Activated CD4-positive, alpha-beta T cell treated with anti-CD3 and anti-CD28 coated beads, Interleukin-2, amount 50 U/mL, for 24 hours (primary cell): ENCODE results near the gene LTF.

ENCODE experiments used
- DNase-seq, 2 donors: peaks; one replicate each; pipeline ENCODE4 v3.0.0-alpha.2; 2020; ENCODE audit warnings: low read depth in 1 of 2, low spot score in 1 of 2

The LTF gene

DNA sequence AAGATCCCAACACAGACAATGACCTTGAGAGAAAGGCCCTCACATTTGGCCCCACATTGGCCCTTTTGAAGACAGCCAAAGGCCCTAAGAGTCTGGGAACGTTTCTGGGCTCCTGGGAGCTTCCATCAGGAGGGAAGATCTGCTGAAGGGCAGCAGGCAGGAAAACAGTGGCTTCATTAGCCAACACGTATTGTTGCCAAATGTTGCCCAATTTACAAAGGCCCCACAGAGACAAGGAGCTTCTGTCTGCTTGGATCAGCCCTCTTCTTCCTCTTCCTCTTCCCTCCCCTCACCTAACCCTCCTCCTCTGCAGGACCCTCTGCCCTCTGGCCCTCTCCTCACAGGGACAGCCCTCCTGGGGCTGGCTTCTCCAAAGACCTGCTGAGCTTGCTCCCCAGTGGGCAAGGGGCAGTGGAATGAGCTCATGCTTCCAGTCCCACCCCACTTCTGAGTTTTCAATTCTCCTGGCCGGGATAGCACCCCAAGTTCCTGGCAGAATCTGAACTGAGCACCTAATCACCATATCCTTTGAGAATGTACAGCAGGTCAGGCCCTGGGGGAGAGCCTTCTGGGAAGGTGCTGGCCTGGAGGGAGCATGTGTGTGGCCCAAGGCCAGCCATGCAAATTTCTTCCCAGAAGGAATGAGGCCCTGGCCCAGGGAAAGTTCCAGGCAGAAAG, 5.1 kb upstream of the LTF start:
- no peak for DNase-seq

DNA sequence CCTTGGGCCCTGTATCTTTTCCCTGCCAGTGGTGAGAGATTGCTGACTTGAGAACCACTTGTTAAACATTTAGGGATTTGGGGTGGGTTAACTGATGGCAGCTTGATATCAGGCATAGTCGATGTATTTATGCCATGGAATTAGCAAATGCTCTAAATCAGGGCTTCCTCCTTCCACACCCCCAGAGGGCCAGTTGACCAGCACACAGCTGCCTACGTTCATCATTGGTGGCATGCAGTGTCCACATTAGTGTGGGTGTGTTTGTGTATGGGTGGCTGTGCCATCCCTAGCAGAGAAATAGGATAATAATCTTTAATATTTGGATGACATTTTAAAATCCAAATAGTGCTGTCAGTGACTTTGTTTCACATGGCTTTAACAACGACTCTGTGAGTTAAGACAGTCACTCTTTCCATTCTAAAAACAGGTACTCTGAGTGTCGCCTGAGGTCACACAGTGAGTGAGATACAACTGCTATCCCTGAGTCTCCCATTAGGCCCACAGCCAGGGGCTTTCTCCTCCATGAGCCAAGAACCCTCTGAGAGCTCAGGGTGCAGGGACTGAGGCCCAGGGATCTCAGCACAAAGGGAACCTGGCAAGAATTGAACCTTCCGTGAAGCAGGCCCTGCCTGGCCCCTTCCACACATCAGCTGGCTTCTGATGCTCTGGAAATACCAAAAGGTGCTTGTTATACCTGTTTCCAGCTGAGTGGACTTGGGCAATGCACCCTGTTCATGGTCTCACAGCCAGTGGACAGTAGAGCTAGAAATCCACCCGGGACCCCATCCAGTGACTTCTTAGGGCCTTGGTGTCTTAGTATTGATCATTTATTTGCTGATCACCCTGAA, 4.3 kb upstream of the LTF start:
- DNase-seq, result no peak

DNA sequence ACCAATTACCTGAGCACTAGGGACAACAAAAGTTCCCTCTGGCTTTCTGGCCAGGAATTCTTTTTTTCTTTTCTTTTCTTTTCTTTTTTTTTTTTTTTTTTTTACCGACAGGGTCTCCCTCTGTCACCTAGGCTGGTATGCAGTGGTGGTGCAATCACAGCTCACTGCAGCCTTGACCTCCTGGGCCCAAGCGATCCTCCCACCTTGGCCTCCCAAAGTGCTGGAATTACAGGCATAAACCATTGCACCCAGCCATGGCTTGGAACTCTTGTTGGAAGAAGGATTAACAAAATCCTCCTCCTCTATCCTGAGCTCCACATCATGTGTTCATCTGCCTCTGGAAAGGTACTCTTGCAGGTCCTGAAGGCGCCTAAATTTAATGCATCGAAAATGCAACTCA, 2.9 kb upstream of the LTF start:
- DNase-seq, result no peak

DNA sequence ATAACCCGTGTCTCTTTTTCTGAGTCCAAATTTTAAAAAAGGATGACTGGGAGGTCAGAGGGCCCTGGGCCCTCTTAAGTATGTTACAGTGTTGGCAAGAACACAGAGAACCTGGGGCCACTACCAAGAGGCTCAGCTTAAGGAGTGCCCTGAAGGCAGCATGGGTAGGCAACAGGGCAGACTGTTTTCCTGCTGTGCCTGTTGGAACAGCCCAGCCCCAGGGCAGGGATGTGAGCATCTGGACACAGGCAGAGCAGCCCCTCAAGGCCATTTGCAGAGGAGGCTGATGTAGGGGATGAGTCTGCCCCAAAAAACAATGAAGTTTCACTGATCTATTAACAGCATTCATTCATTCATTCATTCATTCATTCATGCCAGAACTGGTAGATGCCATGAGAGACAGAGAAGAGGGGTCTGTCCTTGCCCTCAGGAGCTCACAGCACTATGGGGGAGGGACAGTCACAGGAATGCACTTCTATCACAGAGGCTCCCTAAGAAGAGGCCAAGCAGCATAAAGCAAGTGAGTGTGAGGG, 2.2 kb upstream of the LTF start:
- DNase-seq, result no peak

DNA sequence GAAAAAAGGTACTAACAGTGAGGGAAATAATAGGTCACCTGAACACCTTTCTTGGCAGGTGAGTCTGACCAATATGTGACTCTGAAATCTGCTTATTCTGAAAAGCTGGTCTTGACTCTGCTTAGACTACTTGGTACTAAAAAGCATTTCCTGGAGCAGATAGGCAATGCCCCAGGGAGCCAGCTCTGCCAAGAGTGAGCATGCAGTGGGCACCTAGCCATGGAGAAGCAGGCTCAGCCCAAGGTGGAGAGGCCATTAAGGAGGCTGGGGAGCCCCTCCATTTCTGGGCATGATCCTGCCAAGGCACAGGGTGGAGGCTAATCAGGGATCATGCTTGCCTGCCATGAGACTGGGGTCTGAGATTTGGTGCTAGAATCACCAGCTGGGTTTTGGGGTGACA, 1.6 kb upstream of the LTF start:
- DNase-seq, result no peak

DNA sequence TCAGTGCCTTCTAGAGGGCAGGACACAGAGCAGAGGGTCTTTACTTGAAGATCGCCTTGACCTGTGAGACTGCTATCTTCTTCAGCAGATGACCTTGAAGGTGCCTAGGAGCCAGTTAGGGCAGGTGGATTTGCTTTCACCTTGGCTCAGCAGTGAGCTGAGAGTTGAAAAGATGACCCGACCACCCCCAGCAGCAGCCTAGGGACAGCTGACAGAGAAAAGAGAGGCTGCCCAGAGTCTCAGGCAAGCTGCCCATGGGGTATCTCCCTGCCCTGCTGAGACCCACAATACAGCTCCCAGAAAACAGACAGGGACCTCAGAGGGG, 453 bp upstream of the LTF start:
- no peak for DNase-seq

DNA sequence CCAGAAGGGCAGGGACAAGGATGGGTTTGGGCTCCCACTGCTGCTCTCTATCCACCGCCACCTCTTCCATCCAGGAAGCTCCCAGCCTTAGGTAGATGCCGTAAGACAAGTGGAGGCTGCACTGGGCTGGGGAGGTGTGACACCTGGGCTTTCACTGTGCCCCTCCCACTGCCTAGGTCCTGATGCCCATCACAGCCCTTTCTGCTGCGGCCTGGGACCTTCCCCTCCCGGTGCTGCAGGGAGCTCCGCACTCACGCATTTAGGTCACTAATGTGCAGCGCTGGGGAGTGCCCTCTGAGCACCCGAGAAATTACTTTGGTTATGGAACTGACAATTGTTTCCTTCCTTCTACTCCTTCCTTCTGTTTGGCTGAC, 850 bp downstream of the LTF start:
- DNase-seq, result no peak

DNA sequence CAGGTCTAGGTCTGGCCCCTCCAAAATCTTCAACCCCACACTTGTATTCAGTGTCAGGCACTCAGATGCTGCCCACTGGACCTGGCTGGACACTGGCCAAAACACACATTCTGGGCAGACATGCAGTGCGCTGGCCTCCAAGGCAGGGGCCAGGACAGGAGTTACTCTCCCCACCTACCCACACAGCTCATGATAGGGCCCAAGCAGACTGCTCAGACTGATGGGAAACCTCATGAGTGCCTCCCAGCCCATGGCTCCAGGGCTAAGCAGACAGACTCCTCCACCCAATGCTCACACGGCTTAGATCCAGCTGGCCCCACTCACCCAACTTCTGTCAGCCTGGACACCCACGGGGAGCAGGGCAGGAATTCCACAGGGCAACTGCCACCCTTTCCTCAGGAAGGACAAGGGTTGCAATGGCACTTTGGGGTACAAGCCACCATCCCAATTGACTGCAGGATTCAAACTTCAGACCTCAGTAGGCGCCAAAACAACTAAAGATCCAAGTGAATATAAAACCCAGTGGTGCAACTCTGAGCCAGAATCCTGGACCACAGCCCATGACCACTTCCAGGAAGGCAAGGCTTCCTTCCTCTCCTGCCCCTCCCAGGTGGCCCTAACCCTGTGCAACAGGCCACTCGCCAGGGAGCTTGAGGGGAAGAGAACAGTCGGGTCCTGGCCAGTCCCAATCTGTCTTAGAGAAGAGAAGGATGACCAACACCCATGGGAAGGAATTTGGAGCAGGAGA, 1.4 kb downstream of the LTF start:
- DNase-seq, result no peak

DNA sequence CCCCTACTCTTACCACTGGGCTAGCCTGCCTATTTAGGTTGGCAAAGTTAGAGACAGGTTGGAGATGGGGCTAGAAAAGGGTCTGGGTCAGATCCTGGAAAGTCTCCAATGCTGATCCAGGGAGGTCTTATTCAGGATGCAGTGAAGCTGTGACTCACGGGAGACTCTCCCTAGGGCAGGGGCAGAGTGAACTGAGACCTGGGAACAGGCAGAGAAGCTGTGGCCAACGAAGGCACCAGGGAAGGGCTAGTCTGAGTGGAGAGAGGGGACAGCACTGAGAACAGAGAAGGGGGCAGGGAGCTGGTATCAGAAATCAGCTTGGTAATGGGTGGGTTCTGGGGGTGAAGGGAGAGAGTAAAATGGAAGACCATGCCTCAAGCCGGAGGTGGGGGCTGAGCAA, 2.2 kb downstream of the LTF start:
- DNase-seq, result no peak

DNA sequence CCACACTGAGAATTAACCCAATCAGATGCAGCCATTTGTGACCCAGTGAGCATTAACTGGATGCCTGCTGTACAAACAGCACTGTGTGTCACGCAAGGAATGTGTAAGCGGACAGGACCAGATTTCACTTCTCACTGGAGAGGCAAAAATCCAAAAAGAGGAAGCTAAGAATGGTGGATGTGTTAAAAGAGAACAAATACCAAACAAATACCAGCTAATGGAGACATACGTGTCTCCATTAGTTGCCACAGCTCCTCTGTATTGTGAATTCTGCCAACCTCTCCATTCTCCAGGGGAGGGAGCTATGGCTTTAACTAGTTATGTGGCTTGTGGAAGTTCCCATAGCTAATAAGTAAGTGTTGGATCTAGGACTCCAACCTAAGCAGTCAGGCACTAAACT, 2.6 kb downstream of the LTF start:
- no peak for DNase-seq

DNA sequence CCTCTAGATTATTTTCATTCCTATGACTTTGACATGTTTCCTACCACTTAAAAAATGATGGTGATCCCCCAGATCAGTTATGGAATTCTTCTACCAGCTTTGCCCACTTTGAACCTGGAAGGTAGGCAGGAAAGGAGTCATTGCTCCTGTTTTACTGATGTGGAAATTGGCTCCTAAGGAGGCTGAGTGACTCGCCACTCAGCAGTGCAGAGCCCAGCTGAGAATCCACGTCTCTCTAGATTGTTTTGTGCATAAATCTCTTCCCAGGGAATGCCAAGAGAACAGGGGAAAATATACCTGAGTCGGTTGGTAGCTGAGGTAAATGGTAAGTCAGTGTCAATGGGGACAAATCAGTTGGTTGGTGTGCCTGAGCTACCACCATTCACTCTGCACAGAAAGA, 4.7 kb downstream of the LTF start:
- no peak for DNase-seq

DNA sequence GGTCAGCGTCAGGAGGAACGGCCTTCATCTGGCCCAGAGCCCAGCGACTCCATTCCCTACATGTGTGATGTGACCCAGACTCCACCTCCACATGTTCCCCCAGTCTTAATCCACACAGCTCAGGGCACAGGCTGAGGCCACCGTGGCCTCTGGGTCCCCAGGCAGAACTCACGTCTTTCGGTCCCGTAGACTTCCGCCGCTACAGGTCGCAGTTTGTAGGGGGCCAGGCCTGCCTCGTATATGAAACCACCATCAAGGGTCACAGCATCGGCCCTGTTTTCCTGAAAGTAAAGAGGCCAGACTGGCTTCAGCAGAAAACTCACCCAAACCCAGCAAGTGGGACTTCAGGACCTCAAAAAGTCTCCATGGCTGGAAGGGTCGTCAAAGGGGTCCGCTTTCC, 8.6 kb downstream of the LTF start:
- no peak for DNase-seq

DNA sequence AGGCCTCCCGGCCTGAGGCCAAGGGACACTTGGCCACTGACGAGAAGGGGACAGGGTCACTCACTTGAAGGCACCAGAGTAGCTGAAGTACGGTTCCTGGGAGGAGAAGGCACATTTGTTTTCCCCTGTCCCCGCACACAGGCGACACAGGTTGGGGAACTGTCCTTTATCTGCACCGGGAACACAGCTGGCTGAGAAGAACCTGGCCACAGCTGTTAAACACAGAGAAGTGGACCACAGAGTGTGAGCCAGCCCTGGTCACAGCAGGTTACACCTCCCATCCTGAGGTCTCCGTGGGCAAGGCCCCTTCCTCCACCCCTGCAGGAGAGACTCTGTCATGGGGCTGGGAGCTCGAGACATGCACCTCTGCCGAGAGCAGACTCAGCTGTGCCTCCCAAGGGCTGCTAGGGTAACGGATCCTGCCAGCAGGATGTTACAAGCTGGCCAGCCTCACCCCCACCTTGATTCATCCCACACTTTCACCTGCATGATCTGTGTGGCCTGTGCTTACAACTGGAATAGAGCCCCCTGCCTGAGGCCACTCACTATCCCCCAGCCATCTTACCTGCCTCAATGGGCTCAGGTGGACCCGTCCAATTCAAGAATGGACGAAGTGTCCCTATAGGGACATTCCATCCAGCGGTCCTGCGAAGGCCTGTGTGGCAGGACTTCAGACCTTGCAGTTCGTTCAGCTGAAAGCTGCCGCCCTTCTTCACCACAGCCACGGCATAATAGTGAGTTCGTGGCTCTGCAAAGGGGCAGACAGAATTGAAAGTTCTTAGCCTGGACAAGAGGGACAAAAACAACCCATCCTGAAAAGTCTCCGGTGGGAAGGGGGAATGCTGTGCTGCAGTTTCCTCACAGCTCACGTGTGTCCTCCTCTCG, 9.2 kb downstream of the LTF start:
- no peak for DNase-seq

DNA sequence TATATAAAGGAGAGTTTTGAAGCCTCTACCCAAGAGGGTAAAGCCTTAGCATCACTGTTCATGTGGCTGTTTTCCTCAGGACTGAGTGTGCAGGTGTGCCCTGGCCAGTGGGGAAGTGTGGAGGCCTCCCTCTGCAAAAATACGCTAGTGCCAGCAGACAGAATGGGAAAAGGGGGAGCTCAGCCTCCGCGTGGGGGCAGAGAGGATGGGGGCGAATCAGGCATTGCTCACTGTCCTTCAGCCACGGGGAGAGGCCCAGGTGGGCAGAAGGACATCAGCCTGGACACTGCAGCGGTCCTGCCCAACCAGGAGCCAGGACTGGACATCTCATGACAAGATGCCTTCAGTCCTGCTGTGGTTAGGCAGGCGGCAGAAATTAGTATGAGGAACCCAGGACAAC, 10.1 kb downstream of the LTF start:
- DNase-seq, result no peak

DNA sequence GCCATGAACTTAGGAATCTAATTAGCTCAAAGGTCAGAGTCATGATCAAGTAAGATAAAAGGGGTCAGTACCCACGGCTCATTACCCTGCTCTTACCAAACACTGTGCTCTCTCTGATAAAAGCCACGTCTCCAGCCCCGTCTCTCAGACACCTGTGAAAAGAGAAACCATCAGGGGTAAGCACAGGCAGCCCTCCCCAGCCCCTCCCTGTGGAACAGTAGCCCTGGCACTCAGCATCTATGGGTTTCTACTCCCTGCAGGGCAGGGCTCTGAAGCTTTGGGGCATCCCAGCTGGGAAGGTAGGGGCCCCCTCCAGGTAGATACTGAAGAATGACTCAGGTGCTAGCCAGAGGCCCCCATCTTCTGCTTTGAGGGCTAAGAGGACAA, 10.5 kb downstream of the LTF start:
- DNase-seq, result no peak

DNA sequence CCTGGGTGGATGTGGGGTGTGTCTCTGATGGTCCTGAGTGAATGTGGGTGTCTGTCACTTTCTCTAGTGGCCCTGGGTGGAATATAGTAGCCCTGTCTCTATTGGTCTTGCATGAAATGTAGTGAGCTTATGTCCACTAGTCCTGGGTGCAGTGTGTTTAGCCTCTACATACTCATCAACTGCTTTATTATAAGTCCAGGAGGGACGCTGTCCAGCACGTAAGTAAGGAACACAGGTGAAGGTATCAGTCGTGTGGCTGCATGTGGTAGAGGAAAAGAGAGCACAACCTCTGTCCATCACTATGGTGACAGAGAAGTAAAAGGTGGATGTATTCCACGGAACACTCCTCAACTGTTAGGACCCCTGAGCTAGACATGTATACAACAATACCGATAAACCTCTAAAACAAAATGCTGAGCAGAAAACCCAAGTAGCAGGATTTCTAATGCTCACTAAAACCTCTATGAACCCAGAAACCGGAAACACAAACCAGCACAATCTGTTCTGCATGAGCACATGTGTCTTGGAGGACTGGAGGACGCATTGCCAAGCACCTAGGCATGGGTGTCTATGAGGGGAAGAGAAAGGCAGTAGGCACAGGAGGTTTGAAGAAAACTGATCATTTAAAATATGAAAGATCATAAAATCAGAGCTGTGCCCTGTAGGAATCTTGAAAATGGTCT, 11.0 kb downstream of the LTF start:
- no peak for DNase-seq

DNA sequence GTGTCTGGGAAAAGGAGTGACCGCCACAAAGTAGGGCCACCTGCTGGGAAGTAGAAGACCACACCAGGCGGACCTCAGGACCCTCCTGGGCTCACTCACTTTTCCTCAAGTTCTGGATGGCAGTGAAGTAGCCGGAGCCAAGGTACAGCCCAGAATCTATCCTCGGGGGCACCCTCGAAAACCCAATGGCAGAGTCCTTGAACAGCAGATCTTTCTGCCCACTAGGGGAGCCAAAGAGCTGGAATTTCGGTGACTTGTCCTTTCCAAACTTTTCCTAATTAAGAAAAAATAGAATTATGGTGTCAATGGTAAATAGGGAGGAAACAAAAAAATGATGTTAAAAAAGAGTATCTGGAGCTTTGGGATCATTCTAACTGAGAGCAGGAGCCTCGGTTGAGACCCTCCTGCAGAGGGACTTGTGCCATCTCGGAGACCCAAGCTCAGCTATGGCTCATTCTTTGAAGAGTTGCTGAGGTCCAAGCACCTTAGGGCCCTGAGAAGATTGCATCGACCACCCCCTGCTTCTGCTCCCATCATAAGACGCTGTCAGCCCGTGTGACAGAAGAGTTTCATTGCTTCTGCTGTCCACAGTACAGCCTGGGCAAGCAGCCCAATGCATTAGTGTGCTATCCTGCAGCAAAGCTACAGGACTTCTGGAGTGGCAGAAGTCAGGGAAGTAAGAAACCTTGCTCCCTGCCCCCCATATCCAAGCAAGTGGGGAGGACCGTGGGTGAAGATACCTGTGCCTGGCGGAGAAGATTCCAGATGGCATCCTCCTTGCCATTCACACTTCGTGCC, 14.8 kb downstream of the LTF start:
- DNase-seq, result no peak

DNA sequence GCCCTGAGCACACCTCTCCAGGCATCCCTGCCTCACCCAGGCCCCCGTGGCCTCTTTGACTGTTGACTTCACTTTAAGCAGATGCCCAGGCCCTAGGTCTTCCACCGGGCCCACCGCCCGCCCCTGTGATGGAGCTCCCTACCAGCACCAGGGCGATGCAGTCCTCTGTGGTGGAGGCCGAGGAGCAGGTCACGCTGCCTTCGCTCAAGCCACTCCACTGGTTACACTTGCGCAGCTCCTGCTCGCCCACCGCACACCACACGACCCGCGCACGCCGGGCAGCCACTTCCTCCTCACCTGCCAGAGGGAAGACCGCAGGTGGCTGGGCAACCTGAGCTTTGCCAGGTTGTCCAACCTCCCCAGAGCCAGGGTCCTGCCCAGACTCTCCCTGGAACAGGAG, 16.0 kb downstream of the LTF start:
- no peak for DNase-seq

DNA sequence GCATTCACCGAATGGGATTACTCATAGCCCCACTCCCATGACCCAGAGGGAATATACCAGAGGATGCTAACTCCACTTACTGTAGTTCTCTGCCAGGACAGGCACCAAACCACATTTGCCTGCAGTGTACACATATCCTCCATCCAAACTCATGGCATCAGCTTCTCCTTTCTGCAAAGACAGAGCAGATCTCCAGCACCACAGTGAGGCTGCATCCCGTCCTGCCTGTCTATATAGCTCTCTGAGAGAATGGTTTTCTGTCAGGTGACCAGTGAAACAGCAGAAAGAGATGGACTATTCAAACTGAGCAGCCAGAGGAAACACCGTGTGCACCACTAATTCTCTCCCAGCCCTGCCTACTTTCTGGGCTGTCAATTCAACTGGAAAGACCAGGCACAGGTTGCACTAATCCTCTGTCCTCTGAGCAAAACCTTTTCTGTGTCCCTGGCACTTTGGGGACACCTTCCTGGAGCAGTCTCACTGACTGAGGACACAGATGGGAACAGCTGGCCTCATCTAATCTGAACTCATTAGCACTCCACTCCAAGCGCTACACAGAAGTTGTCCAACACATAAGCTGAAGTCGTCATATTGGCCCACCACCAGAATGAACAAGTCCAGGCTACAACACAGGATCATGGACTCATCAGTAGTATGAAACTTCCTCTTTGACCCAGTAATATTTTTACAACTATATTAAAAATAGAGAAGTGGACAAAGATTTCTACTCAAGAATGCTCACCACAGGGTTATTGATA, 17.3 kb downstream of the LTF start:
- DNase-seq, result no peak
